T-helper 9 cell (primary cell): ENCODE measurements around the gene IFNLR1.

Experiments
- DNase-seq: peaks from one replicate; pipeline ENCODE4 v3.0.0-alpha.2; 2020

The IFNLR1 gene

GRCh38 chr1:24205345-24206082 is 18.4 kb upstream of the IFNLR1 start:
- DNase-seq = no peak

- DNase-seq = no peak
Observed at GRCh38 chr1:24204116-24204515, 17.0 kb upstream of the IFNLR1 start.

GRCh38 chr1:24203404-24203803 is 16.3 kb upstream of the IFNLR1 start:
- no peak for DNase-seq

- no peak for DNase-seq
Observed at GRCh38 chr1:24202987-24203386, 15.9 kb upstream of the IFNLR1 start.

- no peak for DNase-seq
Observed at GRCh38 chr1:24202556-24202955, 15.5 kb upstream of the IFNLR1 start.

- peak; percentile 53 for DNase-seq
Observed at GRCh38 chr1:24201941-24202440, 14.9 kb upstream of the IFNLR1 start.

GRCh38 chr1:24199291-24199900 is 12.3 kb upstream of the IFNLR1 start:
- DNase-seq = peak; percentile 71

- no peak for DNase-seq
Observed at GRCh38 chr1:24198766-24199165, 11.7 kb upstream of the IFNLR1 start.

GRCh38 chr1:24195874-24196273 is 8.8 kb upstream of the IFNLR1 start:
- no peak for DNase-seq

GRCh38 chr1:24195136-24195535 is 8.0 kb upstream of the IFNLR1 start:
- no peak for DNase-seq

GRCh38 chr1:24193046-24193445 is 6.0 kb upstream of the IFNLR1 start:
- no peak for DNase-seq

- DNase-seq = no peak
Observed at GRCh38 chr1:24191860-24192259, 4.8 kb upstream of the IFNLR1 start.

- no peak for DNase-seq
Observed at GRCh38 chr1:24190983-24191461, 3.9 kb upstream of the IFNLR1 start.

GRCh38 chr1:24189528-24189927 is 2.4 kb upstream of the IFNLR1 start:
- DNase-seq = no peak

- no peak for DNase-seq
Observed at GRCh38 chr1:24186711-24186992, 437 bp downstream of the IFNLR1 start.

GRCh38 chr1:24186031-24186710 is 918 bp downstream of the IFNLR1 start:
- no peak for DNase-seq

GRCh38 chr1:24185076-24185475 is 2.0 kb downstream of the IFNLR1 start:
- DNase-seq = no peak

GRCh38 chr1:24182061-24182460 is 5.0 kb downstream of the IFNLR1 start:
- no peak for DNase-seq

- DNase-seq = no peak
Observed at GRCh38 chr1:24181619-24182018, 5.5 kb downstream of the IFNLR1 start.

GRCh38 chr1:24180676-24181075 is 6.4 kb downstream of the IFNLR1 start:
- DNase-seq = no peak

- no peak for DNase-seq
Observed at GRCh38 chr1:24179251-24179840, 7.7 kb downstream of the IFNLR1 start.

GRCh38 chr1:24178407-24178806 is 8.7 kb downstream of the IFNLR1 start:
- DNase-seq = no peak

GRCh38 chr1:24177161-24177560 is 9.9 kb downstream of the IFNLR1 start:
- no peak for DNase-seq
